GM18951 (cell line): ENCODE data around the gene GCSH.

ENCODE experiments used
- POLR2A ChIP-seq: IDR thresholded peaks from 4 replicates; pipeline ENCODE4 v1.6.1; 2011; ENCODE audit warnings: mild to moderate bottlenecking; ENCODE audit not compliant: insufficient read length, insufficient read depth; ENCODE audit errors: extremely low read depth
- in situ Hi-C: fragments of 300-500 bp; cut with MboI; formaldehyde crosslinking; loops from one replicate; pipeline ENCODE4 v1.12.0; 2022; ENCODE audit warnings: low sequenced_read_pairs, mixed read lengths, inconsistent platforms; ENCODE audit not compliant: unreplicated experiment

GCSH gene

GRCh38 chr16:81081014-81081413 is 15.2 kb downstream of the GCSH start:
- in situ Hi-C loops: no loop called here
- no peak for TF ChIP-seq POLR2A

DNA sequence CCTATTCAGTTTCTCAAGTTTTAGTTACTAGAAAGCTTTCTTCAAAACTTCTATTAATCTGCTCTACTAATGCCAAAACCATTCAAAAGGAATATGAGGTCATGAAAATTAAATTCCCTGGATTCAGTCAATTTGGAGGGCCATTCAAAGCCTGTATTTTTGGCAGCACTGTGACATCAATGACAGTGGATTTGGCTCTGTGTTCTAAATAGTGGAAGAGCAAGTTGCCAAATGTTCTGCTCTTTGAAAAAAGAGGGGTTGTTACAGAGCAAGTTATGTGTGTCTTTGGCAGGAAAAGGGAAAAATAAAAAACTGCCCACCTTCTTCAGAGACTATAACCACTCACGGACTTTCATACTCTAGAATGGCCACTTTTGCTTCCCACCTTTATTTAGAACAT is 16.0 kb downstream of the GCSH start:
- in situ Hi-C loops: no loop called here
- TF ChIP-seq POLR2A: no peak

DNA sequence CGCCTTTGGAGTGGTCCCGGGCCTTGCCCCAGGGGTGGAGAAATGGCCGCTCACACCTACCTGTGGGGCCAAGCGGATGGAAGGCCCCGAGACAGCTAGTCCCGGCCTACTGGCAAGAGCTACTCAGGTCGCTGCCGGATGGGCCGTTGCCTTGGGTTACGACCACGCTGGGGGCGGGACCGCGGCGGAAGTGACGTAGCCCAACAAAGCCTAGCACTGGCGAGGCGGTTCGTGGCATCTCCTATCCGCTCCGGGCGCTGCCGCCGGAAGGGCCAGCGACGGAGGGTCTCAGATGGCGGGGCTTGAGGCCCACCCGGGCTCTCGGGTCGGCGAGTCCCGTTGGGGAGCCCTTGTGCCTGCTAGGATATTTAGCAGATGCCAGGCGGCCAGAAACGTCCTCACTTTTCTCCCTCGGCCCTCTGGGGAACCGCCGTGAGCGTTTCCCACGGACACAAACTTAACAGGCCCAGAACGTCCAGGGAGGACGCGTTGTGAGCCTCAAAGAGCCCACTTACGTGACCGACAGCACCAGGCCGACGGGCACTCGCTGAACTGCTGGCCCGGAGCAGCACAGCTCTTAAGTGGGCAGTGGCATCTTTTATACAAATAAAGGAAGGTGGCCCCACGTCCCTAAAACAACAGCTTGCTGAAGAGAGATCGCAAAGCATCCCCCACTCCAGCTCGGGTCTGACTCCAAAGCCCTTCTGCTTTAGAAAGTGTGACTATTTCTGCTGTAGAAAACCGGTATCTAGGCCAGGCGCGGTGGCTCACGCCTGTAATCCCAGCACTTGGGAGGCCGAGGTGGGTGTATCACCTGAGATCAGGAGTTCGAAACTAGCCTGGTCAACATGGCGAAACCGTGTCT is 18.9 kb downstream of the GCSH start, which contains the start of gene C16orf46:
Gene C16orf46, minus strand, starts transcription at position 163 of the 865 bp plus-strand sequence. CDS start 13,283 bp downstream, outside the sequence.
- peak; percentile 79 for TF ChIP-seq POLR2A
- in situ Hi-C loops: no loop called here

GRCh38 chr16:81076566-81077075 is 19.6 kb downstream of the GCSH start:
- in situ Hi-C loops: no loop called here

DNA sequence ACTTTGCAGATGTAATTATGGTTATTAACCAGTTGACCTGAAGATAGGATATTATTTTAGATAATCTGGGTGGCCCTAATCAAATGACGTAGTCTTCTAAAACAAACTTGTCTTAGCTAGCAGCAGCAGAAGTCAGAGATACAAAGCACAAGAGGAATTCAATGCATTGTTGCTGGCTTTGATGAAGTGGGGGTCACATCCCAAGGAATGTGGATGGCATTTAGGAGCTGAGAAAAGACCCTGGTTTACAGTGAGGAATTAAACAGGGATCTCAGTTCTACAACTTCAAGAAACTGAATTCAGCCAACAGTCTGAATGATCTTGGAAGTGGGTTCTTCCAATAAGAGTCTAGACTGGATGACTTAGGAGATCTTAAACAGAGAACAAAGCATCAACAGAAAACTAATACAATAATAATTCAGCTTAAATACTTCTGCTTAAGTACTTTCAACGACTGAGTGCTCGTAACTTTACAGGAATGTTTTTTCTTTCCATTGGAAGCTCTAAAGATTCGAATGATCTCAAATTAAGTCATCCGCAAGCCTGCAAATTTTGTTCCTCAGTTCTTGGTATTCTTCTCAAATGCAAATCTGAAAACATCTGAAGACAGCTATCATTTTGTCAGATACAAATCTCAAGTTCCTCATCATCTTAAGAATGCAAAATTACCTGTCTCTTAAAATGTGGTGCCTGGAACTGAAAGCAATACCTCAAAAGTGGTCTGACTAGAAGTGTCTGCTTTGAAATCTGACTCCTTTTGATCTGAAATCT is 22.4 kb downstream of the GCSH start:
- no peak for TF ChIP-seq POLR2A
- in situ Hi-C loops: no loop called here

More at GRCh38 chr16:81076566-81077075, 19.6 kb downstream of the GCSH start:
- TF ChIP-seq POLR2A: no peak

DNA sequence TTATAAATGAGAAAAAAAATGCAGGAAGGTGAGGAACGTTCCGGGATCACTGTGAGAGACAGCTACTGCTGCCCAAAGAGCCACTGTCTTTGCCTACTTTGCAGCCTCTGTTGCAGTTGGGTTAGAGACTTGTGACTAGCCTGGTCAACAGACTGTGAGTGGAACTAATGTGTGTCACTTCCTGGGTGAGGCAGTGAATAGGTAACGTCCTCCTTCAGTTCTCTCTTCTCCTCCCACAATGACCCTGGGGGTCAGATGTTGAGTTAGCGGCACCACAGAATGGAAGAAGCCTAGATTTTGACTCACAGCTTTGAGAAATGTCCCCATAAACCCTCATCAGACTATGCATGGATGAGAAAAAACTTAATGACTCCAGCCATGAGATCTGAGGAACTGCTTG is 24.4 kb downstream of the GCSH start:
- TF ChIP-seq POLR2A: no peak
- in situ Hi-C loops: no loop called here

- in situ Hi-C loops: no loop called here
- TF ChIP-seq POLR2A: no peak
These were observed 25.2 kb downstream of the GCSH start for GRCh38 chr16:81070979-81071378.

DNA sequence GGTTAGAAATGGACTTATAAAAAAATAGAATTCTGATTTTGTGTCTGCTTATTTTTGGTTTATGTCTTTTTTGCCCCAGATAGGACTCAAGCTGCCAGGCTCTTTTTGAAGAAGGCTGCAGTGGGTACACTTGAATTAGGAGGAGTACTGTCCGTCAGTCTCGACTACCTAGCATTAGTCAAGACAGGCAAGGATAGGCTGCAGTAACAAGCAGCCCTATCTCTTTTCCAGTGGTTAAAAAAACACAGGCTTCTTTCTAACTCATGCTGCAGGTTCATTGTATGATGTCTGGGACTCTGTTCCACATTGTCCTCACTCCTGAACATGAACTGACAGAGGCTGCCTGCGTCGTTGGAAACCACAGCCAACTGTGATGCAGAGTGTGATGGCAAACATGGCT is 27.1 kb downstream of the GCSH start:
- TF ChIP-seq POLR2A: no peak
- in situ Hi-C loops: no loop called here

DNA sequence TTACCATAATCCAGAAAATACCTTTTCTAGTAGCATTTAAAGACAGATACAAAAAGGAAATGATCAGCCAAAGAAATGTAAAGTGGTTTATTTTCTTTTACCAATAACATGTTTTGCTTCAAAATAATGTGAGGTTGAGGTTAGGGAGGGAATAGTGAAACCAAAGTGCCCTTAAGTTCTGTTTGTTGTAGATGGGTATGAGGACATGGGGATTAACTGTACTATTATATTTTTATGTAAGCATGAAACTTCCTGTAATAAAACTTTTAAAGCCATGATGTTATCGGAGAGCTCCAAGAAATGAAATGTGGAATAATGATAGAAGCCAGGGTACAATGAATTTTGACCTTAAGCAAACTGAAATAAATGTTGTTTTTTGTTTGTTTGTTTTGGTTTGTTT is 29.0 kb downstream of the GCSH start:
- in situ Hi-C loops: no loop called here
- no peak for TF ChIP-seq POLR2A

DNA sequence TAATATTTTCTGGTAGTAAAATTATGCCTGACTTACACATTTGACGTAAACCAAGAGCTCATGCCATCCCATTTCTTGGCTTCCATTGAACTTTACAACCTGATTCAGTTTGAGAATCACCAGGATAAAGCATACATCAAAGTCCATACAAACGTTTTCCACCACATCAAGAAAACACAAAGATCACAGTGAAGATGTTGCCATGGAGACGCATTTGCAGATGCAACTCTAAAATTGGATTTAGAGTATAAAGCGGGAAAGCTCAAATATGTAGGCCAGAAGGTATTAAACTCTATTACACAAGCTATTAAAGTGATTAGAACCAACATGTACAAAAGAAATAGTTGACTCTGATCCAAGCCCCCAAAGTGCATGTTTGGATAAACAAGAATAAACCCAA is 29.5 kb downstream of the GCSH start:
- TF ChIP-seq POLR2A: no peak
- in situ Hi-C loops: no loop called here

DNA sequence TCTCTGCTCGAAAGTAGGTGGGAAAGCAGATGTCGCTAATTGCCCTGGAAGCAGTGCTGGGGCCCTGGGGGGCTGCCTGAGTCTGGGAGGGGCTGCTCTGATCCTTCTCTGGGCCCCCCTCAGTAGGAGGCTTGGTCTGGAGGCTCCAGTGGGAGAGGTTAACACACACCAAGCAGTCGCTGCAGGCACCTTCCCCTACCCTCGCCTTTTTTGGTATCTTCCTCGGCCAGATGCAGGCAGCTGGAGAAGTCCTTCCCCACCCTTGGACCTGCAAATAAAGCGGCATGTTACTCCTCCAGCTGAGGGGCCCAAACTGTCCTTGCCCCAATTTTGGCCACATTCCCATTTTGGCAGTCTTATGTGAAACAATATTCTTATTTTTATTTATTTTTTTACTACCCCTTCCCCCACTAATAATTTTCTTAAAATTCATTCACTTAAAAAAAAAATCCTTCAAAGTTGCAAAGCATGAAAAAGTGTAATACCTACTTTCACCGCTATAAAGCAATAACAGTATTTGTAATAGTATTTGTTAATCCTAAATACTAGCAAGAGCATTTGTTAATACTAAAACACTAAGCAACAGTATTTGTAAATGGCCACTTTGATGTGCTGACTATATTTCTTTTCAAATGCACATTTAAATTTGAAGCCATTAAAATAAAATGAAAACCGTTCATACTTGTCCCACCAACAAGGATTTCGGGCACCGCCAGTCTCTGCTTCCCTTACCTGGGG is 34.2 kb downstream of the GCSH start:
- TF ChIP-seq POLR2A: no peak
- in situ Hi-C loops: no loop called here

DNA sequence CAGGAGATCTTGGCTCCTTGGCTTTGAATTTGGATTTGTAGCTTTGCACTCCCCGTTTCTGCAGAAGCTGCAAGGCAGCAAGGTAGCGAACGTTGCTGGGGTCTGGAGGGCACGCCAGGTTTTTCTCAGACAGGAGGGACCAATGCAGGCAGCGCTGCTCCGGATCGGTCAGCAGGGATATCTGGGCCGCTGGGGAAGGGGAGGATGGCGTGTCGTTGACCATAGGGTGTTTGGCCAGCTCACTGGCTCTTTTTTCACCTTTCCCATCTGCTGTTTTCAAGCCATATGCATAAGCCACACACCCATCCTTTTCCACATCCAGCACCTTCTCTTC is 34.9 kb downstream of the GCSH start:
- in situ Hi-C loops: no loop called here
- TF ChIP-seq POLR2A: no peak
